ENCODE measurements around the gene HEBP1.

The HEBP1 gene

DNA sequence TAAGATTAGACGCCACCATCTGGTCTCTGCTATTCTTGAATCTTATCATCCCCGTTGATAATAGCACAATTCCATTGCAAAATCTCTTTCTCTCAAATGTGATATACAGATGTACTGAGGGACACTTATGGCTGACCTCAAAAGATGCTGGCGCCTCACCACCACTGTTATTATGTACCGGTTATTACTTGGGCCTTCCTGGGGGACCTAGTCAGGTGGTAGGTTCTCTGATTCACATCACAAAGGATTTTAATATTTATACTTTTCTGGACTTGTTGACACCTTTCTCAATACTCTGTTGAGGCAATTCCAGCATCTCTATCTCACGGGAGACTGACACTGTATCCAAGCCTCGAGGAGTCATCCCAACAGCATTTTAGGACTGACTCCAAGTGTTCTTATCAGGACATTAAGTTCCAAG lies 22.8 kb upstream of the HEBP1 start:
- no peak for DNase-seq

DNA sequence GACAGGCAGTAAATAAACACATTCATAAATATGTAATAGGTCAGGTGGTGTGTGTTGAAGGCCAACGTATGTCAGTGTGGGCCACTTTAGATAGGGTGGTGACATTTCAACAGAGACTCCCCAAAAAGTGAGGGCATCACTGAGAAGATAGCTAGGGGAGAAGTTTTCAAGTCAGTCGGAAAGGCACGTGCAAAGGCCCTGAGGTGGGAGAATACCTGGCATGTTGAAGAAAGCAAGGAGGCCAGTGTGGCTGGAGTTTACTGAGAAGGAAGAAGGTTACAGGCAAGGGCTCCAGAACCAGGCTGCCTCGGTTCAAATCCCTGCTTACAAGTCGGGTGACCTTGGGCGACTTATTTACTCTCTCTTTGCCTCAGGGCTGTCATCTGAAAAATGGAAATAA lies 11.0 kb upstream of the HEBP1 start:
- DNase-seq = no peak

DNA sequence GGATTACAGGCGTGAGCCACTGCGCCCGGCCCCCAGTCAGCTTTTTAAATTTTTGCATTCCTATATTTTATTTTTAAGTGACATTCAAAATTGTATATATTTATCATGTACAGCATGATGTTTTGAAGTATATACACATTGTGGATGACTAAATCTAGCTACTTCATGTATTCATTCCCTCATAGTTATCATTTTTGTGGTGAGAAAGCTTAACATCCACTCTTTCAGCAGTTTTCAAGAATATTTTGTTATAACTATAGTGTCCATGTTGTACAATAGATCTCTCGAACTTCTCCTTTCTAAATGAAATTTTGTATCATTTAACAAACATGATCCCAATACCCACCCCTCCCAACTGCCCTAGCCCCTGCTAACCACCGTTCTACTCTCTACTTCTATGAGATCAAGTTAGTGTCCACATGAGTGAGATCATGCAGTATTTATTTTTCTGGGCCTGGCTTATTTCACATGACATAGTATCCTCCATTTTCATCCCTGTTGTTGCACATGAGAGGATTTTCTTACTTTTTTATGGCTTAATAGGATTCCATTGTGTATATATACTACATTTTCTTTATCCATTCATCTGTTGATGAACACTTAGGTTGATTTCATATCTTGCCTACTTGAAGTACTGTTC lies 8.8 kb upstream of the HEBP1 start:
- DNase-seq = no peak

DNA sequence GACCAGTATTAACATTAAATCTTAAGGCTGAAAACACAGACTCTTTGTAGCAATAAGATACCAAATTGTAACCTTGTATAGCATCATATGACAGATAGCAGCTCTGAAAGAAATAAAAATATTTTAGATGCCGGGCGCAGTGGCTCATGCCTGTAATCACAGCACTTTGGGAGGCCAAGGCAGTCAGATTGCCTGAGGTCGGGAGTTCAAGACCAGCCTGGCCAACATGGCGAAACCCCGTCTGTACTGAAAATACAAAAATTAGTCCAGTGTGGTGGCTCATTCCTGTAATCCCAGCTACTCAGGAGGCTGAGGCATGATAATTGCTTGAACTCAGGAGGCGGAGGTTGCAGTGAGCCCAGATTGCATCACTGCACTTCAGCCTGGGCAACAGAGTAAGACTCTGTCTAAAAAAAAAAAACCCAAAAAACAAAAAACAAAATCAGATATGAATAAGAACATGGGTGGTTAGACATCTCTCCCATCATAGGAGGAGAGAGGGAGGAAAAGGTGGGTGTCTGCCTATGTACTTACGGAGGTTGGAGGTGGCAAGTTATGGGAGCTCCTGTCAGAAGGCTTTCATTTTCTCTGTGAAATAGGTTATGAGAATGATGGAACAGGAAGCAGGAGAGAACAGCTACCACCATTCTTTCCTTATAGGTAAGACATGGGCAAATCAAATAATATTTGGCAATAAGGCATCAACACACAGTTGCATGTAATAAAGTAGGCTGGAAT lies 7.6 kb upstream of the HEBP1 start:
- DNase-seq = no peak

DNA sequence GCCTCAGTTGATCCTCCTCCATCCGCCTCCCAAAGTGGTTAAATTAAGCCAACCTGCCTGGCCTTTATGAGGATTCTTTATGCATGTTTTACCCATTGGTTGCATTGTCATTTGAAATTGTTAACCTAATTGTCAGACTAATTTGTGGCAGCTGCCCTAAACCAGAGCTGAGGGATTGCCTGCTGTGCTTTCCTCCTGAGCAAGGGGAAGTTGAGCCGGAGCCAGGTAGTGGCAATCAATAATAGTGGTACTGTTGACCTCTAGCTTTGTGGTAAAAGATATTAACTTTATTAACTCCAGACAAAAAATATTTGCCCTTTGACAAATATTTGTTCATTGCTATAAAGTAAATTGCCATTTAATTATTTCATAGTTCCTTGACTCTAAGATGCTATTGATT lies 5.6 kb upstream of the HEBP1 start:
- no peak for DNase-seq

DNA sequence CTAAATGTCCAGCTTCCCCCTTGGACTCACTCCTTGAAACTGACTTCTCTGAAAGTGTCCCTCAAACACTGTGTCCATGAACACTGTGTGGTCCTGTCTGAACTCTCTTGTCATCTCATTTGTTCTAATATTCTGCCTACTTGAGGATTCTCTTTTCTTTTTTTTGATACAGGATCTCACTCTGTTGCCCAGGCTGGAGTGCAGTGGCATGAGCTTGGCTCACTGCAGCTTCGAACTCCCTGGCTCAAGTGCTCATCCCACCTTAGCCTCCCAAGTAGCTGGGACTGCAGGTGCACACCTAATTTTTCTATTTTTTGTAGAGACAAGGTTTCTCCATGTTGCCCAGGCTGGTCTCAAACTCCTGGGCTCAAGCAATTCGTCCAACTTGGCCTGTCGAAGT lies 4.9 kb upstream of the HEBP1 start:
- DNase-seq = no peak

DNA sequence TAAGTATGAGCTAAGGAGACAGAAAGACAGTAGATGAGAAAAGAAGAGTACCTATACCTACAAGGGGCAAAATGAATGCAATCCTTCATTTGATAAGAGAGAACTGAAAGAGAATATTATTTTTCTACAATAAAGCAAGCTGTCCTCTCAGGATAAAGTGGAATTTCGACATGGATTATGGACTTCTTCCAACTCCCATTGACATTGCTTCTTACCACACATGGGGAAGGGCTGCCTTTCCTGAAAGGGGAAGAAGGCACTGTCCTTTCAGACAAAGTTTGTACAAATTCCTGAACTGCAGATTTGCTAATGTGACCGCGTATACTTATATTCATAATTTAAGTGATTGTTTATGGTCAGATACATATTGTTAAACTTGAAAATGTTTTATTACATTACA lies 4.3 kb upstream of the HEBP1 start:
- DNase-seq = no peak

DNA sequence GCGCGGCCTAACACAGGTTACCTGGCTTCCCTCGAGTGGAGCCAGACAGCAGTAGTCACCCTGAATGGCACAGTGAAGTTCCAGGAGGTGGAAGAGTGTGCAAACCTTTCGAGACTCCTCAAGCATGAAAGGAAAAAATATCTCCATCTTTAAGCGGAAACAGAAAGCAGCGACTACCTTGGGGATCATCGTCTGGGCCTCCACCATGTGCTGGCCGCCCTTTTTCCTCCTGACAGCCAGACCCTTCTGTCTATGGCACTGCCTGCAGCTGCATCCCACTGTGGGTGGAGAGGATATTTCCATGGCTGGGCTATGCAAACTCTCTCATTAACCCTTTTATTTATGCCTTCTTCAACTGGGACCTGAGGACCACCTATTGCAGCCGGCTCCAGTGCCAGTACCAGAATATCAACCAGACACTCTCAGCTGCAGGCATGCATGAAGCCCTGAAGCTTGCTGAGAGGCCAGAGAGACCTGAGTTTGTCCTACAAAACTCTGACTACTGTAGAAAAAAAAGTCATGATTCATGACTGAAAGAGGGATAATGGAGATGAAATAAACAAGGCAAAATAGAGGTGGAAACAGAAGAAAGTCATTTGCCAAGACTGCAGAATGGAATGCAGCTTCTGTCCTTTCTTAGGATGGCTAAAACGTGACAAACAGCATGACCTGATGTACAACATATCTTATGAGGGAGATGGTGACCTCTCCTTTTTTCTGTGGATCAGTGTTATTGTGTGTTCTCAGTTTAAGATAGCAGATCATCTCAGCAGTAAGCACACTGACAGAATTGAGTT lies 2.4 kb upstream of the HEBP1 start:
- DNase-seq = no peak

DNA sequence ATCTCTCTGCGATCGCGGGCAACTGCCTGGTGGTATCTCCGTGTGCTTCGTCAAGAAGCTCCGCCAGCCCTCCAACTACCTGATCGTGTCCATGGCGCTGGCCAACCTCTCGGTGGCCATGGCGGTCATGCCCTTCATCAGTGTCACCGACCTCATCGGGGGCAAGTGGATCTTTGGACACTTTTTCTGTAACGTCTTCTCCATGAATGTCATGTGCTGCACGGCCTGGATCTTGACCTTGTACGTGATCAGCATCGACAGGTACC lies 1.6 kb upstream of the HEBP1 start:
- DNase-seq = no peak

DNA sequence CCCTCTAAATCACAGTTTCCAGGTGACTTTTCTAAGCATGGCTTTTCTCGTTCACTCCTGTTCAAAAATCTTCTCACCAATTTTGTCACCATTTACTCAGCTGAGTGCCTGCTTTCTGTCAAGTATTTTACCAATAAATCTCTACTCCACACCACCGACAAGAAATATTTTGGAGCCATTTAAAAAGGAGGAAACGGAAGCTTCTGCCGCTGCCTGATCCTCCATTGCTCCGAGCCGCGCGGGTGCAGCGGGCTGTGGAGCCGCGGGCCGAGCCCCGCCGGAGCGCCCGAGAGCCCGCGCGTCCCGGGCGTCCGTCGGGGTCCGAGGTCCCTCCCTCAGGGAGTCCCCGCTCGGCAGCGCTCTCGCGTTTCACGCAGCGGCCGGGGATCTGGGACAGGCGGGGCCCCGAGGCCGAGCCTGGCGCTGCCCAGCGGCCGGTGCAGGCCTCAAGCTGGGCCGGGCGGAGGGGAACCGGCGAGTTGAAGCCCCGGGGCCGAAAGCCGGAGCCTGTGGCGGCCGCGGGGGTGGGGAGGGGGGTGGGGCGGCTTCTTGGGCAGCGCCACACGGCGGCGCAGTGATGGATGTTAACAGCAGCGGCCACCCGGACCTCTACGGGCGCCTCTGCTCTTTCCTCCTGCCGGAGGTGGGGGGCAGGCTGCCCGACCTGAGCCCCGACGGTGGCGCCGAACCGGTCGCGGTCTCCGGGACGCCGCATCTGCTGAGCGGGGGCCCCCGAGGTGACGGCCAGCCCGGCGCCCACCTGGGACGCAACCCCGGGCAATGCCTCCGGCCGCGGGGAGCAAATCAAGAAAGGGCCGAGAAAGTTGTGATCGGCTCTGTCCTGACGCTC lies 1.1 kb upstream of the HEBP1 start:
- peak; percentile 44 for DNase-seq

DNA sequence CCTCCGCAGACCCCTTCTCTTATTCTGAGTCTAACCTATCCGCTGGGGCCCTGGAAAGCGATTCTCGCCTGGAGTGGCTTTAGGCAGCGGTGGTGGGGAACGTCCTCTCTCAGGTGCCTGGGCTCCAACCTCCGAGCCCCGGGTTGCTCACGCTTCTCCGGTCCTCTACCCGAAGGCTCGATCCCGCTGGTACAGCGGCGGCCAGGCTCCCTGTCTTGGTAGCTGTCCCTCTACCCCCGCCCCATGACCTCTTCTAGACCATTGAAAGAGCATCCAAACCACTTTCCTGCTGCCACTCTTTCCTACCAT lies 505 bp upstream of the HEBP1 start:
- no peak for DNase-seq

DNA sequence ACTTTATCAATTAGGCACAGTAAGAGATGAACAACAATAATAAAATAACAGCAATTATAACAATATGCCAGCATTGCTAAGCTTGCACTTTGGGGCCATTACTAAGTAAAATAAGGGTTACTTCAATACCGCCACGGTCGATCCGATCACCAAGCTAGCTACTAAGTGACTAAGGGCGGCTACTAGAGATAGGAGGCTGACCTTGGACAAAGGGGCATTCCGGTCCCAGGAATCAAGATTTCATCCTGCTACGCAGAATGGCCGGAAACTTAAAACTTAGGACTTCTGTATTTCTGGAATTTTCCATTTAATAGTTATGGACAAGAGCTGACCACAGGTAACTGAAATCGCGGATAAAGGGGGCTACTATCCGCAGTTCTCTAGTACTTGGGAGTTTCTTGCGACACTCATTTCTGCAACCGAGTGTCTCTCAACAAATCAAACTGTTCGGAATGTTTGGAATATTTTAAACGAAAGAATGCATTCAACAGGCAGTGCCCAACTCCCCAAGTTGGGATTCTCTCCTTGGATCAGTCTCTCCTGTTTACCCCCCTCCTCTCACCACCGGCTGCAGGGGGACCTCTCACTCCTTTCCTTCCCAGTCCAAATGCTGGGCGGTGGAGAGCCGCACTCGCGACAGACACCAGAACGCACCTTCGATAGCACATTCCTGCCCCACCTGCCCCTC lies 650 bp downstream of the HEBP1 start:
- no peak for DNase-seq

DNA sequence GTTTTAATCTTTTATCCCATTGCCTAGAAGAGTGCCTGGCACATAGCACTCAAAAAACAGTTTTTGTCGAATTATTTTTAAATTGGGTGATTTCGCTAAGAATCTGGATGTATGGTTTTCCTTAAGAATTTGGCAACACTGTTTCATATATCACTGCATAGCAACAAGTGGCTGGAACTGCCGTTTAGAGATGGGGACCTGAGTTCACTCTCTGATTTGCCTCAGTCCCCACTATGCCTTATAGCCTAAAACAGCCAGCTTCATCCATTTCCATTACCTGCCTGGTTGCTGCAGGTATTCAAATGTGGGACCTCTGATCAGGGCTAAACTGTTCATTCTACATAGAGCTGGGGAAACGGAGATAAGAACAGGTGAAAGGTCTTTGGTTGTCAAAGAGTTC lies 1.8 kb downstream of the HEBP1 start:
- no peak for DNase-seq

DNA sequence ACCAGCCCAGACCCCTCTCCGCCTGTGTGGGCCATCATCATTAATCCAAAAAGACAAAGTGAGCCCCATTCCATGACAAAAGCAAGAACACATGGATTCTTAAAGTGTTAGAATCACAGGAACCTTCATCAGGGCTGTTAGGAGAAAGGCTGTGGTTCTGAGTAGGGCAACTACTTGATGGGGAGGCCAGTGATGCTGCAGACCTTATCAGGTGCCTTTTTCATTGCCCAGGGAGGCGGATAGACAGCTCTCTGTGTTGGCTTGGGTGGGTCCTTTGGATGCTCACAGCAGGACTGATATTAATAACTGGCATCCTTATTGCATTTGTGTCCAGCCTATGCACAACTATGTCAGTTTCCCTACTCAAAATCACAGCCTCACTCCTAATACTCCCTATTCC lies 2.3 kb downstream of the HEBP1 start:
- no peak for DNase-seq

DNA sequence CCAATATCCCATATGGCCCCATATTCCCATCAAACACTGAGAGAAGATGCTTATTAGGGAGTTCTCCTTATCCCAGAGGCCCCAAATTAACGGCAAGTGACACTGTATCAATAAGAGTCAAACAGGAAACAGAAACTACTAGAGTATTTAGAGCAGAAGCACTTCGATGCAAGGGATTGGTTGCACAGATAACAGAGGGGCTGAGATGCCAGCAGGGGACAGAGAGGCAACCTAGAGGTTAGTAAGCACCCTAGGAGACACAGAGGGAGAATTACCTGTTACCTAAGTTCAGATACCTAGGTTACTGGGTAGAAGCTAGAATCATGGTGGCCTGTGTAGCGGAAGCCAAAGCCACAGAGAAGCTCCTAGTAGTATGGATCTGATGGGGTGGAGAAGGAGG lies 2.9 kb downstream of the HEBP1 start:
- DNase-seq = no peak

DNA sequence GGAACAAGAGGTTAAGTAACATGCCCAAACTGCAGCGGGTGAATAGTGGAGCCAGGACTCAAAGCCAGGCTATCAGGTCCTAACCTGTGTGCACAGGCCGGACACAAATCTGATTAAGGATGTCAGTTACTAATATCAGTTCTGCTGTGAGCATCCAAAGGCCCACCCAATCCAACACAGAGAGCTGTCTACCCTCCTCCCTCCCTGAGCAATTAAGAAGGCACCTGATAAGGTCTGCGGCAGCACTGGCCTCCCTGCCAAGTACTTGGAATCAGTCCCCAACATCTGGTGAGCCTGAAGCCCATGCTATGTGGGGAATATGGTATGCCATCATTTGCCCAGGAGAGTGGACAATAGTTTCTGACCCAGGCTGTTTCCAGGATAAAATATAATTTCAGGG lies 3.9 kb downstream of the HEBP1 start:
- no peak for DNase-seq

DNA sequence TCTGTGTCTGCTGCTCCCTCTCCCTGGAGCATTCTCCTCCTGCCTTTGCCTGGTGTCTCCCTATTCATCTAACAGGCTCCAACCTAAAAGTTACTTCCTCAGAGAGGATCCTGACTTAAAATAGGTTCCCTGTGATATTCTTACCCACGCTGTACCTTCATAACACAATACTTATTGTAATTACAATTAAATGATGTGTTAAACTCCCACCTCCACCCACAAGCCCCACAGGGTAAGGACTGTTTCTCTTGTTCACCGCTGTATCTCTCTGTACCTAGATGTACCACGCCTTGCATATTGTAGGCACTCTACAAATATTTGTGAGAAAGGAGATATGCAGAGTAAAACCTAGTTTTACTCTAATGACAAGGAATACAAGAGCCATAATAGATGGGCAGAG lies 5.0 kb downstream of the HEBP1 start:
- DNase-seq = no peak

DNA sequence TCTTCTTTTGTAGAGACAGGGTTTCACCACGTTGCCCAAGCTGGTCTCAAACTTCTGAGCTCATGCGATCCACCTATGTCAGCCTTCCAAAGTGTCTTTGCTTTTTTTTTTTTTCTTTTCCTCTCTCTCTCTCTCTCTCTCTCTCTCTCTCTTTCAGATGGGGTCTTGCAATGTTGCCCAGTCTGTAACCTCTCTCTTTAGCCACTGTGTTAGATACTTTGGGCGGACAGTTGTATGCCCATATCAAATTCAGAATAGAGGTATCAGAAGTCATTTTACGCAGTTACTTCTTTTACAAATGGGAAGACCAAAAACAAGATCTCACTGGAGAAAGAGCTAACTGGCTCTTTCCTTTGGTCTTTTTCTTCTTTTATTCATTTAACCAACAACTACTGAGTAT lies 6.7 kb downstream of the HEBP1 start:
- no peak for DNase-seq

DNA sequence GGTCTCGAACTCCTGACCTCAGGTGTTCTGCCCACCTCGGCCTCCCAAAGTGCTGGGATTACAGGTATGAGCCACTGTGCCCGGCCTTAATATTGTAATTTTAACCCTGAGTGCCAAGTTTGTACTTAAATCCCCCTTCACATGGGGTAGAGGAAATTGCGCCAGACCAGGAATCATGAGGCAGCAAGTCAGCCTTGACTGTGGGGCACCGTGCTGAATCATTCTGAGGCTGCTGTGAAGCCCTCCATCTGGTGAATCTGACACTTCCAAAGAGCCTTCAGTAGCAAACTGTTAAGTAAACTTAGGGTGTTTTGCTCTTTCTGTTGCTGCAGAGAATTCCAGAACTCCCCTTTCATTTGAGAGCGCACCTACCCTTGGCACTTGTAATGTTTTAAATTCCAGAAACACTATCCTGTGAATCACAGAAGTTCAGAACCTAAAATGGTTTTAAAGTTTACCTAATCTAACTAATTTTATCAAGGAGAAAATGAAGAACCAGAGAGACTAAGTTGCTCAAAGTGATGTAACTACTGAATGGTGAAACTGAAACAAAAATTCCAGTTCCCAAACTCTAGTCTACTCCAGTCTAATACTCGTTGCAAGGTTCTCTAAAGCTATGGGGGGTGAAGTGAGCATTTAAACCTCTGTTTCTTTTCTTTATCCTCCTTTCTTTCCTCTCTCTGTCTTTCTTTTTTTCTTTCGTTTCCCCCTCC lies 7.5 kb downstream of the HEBP1 start:
- no peak for DNase-seq

DNA sequence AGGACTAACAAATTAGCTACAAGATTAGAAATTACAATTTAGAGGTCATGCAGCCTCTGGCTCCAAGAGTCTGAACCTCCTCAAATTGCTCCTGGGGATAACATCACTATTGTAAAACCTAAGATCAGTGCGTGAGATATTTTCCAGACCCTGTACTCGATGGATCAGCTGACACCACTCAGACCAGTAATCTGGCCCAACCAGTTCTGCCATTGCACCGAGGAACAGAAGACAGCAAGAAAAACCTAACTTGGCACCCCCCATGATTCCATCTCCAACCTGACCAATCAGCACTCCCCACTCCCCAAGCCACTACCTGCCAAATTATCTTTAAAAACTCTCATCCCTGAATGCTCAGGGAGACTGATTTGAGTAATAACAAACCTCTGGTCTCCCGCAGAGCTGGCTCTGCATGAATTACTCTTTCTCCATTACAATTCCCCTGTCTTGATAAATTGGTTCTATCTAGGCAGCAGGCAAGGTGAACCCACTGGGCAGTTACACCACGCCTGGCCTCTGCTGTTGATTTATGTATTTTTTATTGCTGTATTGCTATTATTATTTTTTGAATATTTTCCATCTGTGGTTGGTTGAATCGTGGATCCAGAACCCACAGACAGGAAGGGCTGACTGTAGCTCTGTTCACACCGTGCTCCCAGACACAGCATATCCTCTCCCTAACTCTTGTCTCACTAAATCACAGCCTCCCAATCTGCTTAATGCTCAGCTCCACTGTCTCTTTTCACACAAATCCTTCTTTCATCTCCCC lies 9.2 kb downstream of the HEBP1 start:
- DNase-seq = no peak

DNA sequence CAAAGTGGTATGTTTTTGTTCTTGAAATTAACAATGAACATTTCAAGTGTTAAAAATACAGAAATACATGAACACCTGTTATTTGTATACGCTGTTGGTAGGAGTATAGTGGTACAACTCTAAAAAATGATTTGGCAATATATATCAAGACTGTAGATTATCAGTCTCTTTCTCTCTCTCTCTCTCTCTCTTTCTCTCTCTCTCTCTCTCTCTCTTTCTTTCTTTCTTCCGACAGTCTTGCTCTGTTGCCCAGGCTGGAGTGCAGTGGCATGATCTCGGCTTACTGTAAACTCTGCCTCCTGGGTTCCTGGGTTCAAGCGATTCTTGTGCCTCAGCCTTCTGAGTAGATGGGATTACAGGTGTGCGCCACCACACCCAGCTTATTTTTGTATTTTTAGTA lies 12.6 kb downstream of the HEBP1 start:
- no peak for DNase-seq

Measured in CD4-positive, alpha-beta T cell treated with Interleukin-10 for 1 hour (primary cell).